ENCODE data around the gene FNDC5. TPM values are rescaled to one million over a fixed set of nuclear protein-coding genes. Genes with fewer than 3 reads are reported as not detected.

FNDC5 gene
- total and polyA plus RNA-seq, 10 of the 15 experiments (the other 5 are each of a cell fraction or from before 2014, with no cell fraction given), result 0.01 to 0.29 (median 0.19) TPM; not detected in 4

- intact Hi-C loops (cut with micrococcal nuclease; ENCODE audit: unreplicated experiment), result no loop called here
- no peaks in the 10 kb centered on the region for H4K20me1 ChIP-seq (ENCODE audit: control insufficient read depth, insufficient read depth)
- no peaks in the 10 kb centered on the region for H3K79me2 ChIP-seq (ENCODE audit: control insufficient read depth, insufficient read depth, low read length)
- BruUV-seq (replicated peaks), result no TSS peak
- no peak overlapping the region for H3K4me3 ChIP-seq
- no peak for ATAC-seq
- ChIA-PET POLR2A (no interaction called here), SMC1A (ENCODE audit: uncharacterized antibody, unreplicated experiment) (interaction anchor here (1.0 to 1.4 kb wide), 2 partner anchors 21 to 99 kb away, joined by 3 to 4 read pairs; no protein-coding TSS in a partner anchor), RAD21 (ENCODE audit: unreplicated experiment) (no interaction called here), CTCF (interaction anchor here (1.3 kb wide), 1 partner anchor 34 kb away, joined by 4 read pairs; no protein-coding TSS in a partner anchor)
- H3K27ac ChIP-seq (ENCODE audit: control insufficient read depth, insufficient read depth), result no peak overlapping the region
- in situ Hi-C loops (cut with MboI), result no loop called here
- 0 out of 4 replicates have a peak, but pooled peaks cover 0 to 1% of the 10 kb centered on the region in 2 experiments for H3K27me3 ChIP-seq (replicated peaks in 1 of 2; ENCODE audit: control insufficient read depth in 2 of 2, insufficient read depth in 2 of 2, low read length in 1 of 2)
- H2AFZ ChIP-seq (ENCODE audit: control insufficient read depth, low read depth, low read length), result no peak overlapping the region
- no peak overlapping the region for H3K9ac ChIP-seq (ENCODE audit: control insufficient read depth, insufficient read depth, low read length)
- DNase-seq (ENCODE audit: low read depth, low spot score), result no peak
- no peaks in the 10 kb centered on the region for H3K4me1 ChIP-seq (ENCODE audit: control insufficient read depth, insufficient read depth, low read length)
- WGBS (ENCODE audit: insufficient coverage, insufficient replicate concordance, low lambda C conversion rate, missing lambda C conversion rate), result 49% methylated on average over 5 of the region's 5 CpGs
- no peaks in the 10 kb centered on the region; the same call in 2 of the 3 replicates for H3K9me3 ChIP-seq (replicated peaks; ENCODE audit: control insufficient read depth, insufficient read depth, low read length)
- no peak overlapping the region for H3K4me2 ChIP-seq (ENCODE audit: control insufficient read depth, insufficient read depth)
- no peaks in the 10 kb centered on the region for H3K36me3 ChIP-seq (ENCODE audit: control insufficient read depth in 2 of 2, insufficient read depth in 2 of 2, low read length in 1 of 2)
- no peak for FAIRE-seq
- TF ChIP-seq POLR2AphosphoS2 (IDR thresholded peaks at IDR 0.05; ENCODE audit: low read depth, low read length), result no peak
- TF ChIP-seq ZBTB11 (CRISPR knock-in tag; IDR thresholded peaks at IDR 0.05), result no peak
- TF ChIP-seq NRF1 (conservative IDR thresholded peaks at IDR 0.05; ENCODE audit: low read depth, low read length), result no peak
- TF ChIP-seq SUZ12 (IDR thresholded peaks at IDR 0.05; ENCODE audit: unreplicated experiment), result no peak
- TF ChIP-seq EZH2 (IDR thresholded peaks at IDR 0.05; ENCODE audit: borderline replicate concordance, control insufficient read depth, low read depth, low read length), result no peak
- TF ChIP-seq CTCF (IDR thresholded peaks at IDR 0.05 in 2 of 3, conservative IDR thresholded peaks at IDR 0.05 in 1 of 3; ENCODE audit: control insufficient read depth in 2 of 3, extremely low read depth in 1 of 3, insufficient read depth in 1 of 3, low read depth in 3 of 3, low read length in 3 of 3), result no peak
- no peak for TF ChIP-seq SKIL (IDR thresholded peaks at IDR 0.05; ENCODE audit: low read depth, poor library complexity, severe bottlenecking)
- no peak for TF ChIP-seq SREBF2 (IDR thresholded peaks at IDR 0.05; ENCODE audit: low read length)
- no peak for TF ChIP-seq NR2F1 (conservative IDR thresholded peaks at IDR 0.05)
- no peak for TF ChIP-seq SMAD1 (IDR thresholded peaks at IDR 0.05; ENCODE audit: low read depth, partially characterized antibody)
Observed at GRCh38 chr1:32910319-32910718, 39.6 kb upstream of the FNDC5 start.

All from GM12878 (cell line).